H1 (cell line): Measurements from ENCODE around the gene CADPS. TPM values are rescaled to one million over a fixed set of nuclear protein-coding genes. Genes with fewer than 3 reads are reported as not detected.

Experiments used
- CTCF ChIA-PET: fragments of 300-600 bp; sonication (Branson Sonifier 250); formaldehyde crosslinking; loops from one replicate; lab custom pipeline; 2021; ENCODE audit not compliant: partially characterized antibody; lab: Charles Lee
- POLR2A ChIA-PET: fragments of 300-600 bp; sonication (Branson Sonifier 250); formaldehyde crosslinking; loops from one replicate; lab custom pipeline; 2021; ENCODE audit warnings: inconsistent platforms; ENCODE audit not compliant: partially characterized antibody; lab: Charles Lee
- DNase-seq, 2 experiments: peaks; one replicate each; pipeline versions ENCODE4 v3.0.0 to v3.0.0-alpha.2; 2010 to 2022; ENCODE audit warnings: low spot score in 2 of 2, low read depth in 1 of 2, mixed read lengths in 1 of 2
- FAIRE-seq: peaks from 2 replicates; lab custom pipeline; 2011; peaks lifted over from hg19 to GRCh38; lab: Jason Lieb, UNC
- H2AFZ ChIP-seq: 2 replicates; pipeline ENCODE4 v1.8.1; 2012; ENCODE audit warnings: low read length, inconsistent platforms
- H2AK5ac ChIP-seq: 2 replicates; pipeline ENCODE4 v1.6.1; 2013; ENCODE audit warnings: low read depth, low read length
- H2BK120ac ChIP-seq: replicated peaks from 2 replicates; pipeline ENCODE3; 2013; ENCODE audit warnings: low read depth, low read length, inconsistent platforms
- H2BK12ac ChIP-seq: 2 replicates; pipeline ENCODE4 v1.6.1; 2013; ENCODE audit warnings: low read depth, low read length
- H2BK15ac ChIP-seq: 2 replicates; pipeline ENCODE4 v1.6.1; 2013; ENCODE audit warnings: low read length
- H2BK20ac ChIP-seq: 2 replicates; pipeline ENCODE4 v1.6.1; 2013; ENCODE audit warnings: low read length
- H2BK5ac ChIP-seq: 2 replicates; pipeline ENCODE4 v1.6.1; 2013; ENCODE audit warnings: low read depth, low read length
- H3K14ac ChIP-seq: 2 replicates; pipeline ENCODE4 v1.6.1; 2013; ENCODE audit warnings: inconsistent platforms; ENCODE audit not compliant: insufficient read length
- H3K18ac ChIP-seq: 2 replicates; pipeline ENCODE4 v1.6.1; 2013; ENCODE audit warnings: low read length; ENCODE audit errors: extremely low read depth
- H3K23ac ChIP-seq: 2 replicates; pipeline ENCODE4 v1.6.1; 2013; ENCODE audit warnings: inconsistent platforms; ENCODE audit not compliant: insufficient read length
- H3K23me2 ChIP-seq: 2 replicates; pipeline ENCODE4 v1.6.1; 2013; ENCODE audit warnings: low read depth, low read length
- H3K27ac ChIP-seq: 2 replicates; pipeline ENCODE4 v1.6.1; 2011; ENCODE audit warnings: low read depth, low read length, inconsistent platforms
- H3K27me3 ChIP-seq, 4 experiments: replicated peaks in 1 of 4; 1 replicate in 1 of 4; 2 replicates in 3 of 4; pipeline versions ENCODE4 v1.6.1 to v1.8.1; 2011 to 2013; ENCODE audit warnings: low read length in 3 of 4, mild to moderate bottlenecking in 3 of 4, inconsistent platforms in 2 of 4, mixed read lengths in 2 of 4, moderate library complexity in 1 of 4; ENCODE audit not compliant: control insufficient read depth in 3 of 4, insufficient read depth in 3 of 4; ENCODE audit errors: extremely low read depth in 1 of 4
- H3K36me3 ChIP-seq, 4 experiments: 2 replicates each; pipeline versions ENCODE4 v1.6.1 to v1.8.1; 2011 to 2013; ENCODE audit warnings: mild to moderate bottlenecking in 4 of 4, low read length in 3 of 4, moderate library complexity in 2 of 4, control low read depth in 1 of 4, inconsistent platforms in 1 of 4; ENCODE audit not compliant: insufficient read depth in 4 of 4, control insufficient read depth in 2 of 4
- H3K4ac ChIP-seq: replicated peaks from 2 replicates; pipeline ENCODE3; 2013; ENCODE audit warnings: low read length, low read depth, mixed read lengths, inconsistent platforms; ENCODE audit not compliant: insufficient read length
- H3K4me1 ChIP-seq, 4 experiments: replicated peaks in 1 of 4; 1 replicate in 1 of 4; 2 replicates in 3 of 4; pipeline versions ENCODE4 v1.6.1 to v1.8.1; 2011 to 2013; ENCODE audit warnings: low read length in 3 of 4, inconsistent platforms in 2 of 4, mixed read lengths in 1 of 4; ENCODE audit not compliant: insufficient read depth in 4 of 4, control insufficient read depth in 3 of 4
- H3K4me2 ChIP-seq, 2 experiments: 2 replicates each; pipeline versions ENCODE4 v1.6.1 to v1.8.1; 2011 to 2013; ENCODE audit warnings: low read depth in 2 of 2, low read length in 2 of 2, control low read depth in 1 of 2, inconsistent platforms in 1 of 2, mild to moderate bottlenecking in 1 of 2; ENCODE audit not compliant: insufficient read depth in 1 of 2
- H3K4me3 ChIP-seq, 4 experiments: fragments of 200-600, 300-600 bp in 1 of 4; sonication (generic), shearing (Covaris generic), sonication (Bioruptor Twin) in 1 of 4; 2 replicates each; pipeline versions ENCODE4 v1.5.1 to v1.8.1; 2011 to 2016; ENCODE audit warnings: low read length in 4 of 4, low read depth in 3 of 4, control low read depth in 2 of 4, inconsistent platforms in 2 of 4, mild to moderate bottlenecking in 2 of 4, mixed read lengths in 1 of 4, moderate library complexity in 1 of 4; ENCODE audit not compliant: insufficient read depth in 2 of 4; ENCODE audit errors: extremely low read depth in 1 of 4
- H3K56ac ChIP-seq: replicated peaks from 2 replicates; pipeline ENCODE3; 2013; ENCODE audit warnings: low read depth, mild to moderate bottlenecking, mixed read lengths, low read length, inconsistent platforms; ENCODE audit not compliant: insufficient read length
- H3K79me1 ChIP-seq: 2 replicates; pipeline ENCODE4 v1.6.1; 2013; ENCODE audit warnings: low read depth, low read length, control low read depth
- H3K79me2 ChIP-seq, 2 experiments: 2 replicates each; pipeline versions ENCODE4 v1.6.1 to v1.8.1; 2012 to 2013; ENCODE audit warnings: low read length in 2 of 2, mild to moderate bottlenecking in 2 of 2, inconsistent platforms in 1 of 2; ENCODE audit not compliant: insufficient read depth in 2 of 2, control insufficient read depth in 1 of 2
- H3K9ac ChIP-seq, 4 experiments: replicated peaks in 1 of 4; 1 replicate in 1 of 4; 2 replicates in 3 of 4; pipeline versions ENCODE4 v1.6.1 to v1.8.1; 2011 to 2013; ENCODE audit warnings: low read depth in 3 of 4, low read length in 3 of 4, control low read depth in 2 of 4, mild to moderate bottlenecking in 2 of 4, moderate library complexity in 2 of 4, inconsistent platforms in 1 of 4; ENCODE audit errors: extremely low read depth in 1 of 4
- H3K9me3 ChIP-seq, 2 experiments: 2 replicates each; pipeline versions ENCODE4 v1.6.1 to v1.8.1; 2012 to 2013; ENCODE audit warnings: mild to moderate bottlenecking in 2 of 2, moderate library complexity in 2 of 2, control low read depth in 1 of 2, inconsistent platforms in 1 of 2, low read depth in 1 of 2, low read length in 1 of 2, mixed read lengths in 1 of 2; ENCODE audit not compliant: insufficient read depth in 2 of 2
- H4K20me1 ChIP-seq, 2 experiments: replicated peaks in 1 of 2; 2 replicates each; pipeline versions ENCODE3 to v1.8.1; 2011 to 2013; ENCODE audit warnings: inconsistent platforms in 2 of 2, low read length in 2 of 2, mild to moderate bottlenecking in 1 of 2; ENCODE audit not compliant: insufficient read depth in 2 of 2, control insufficient read depth in 1 of 2
- H4K5ac ChIP-seq: 2 replicates; pipeline ENCODE4 v1.6.1; 2013; ENCODE audit warnings: low read length, low read depth, mixed read lengths, inconsistent platforms; ENCODE audit not compliant: insufficient read length
- H4K8ac ChIP-seq: 2 replicates; pipeline ENCODE4 v1.8.0; 2013; ENCODE audit warnings: mild to moderate bottlenecking, moderate library complexity, low read length, inconsistent platforms; ENCODE audit not compliant: insufficient read depth; ENCODE audit errors: extremely low read depth
- H4K91ac ChIP-seq: replicated peaks from 2 replicates; pipeline ENCODE3; 2013; ENCODE audit warnings: low read length, mixed read lengths, inconsistent platforms; ENCODE audit not compliant: insufficient read length
- BACH1 ChIP-seq: IDR thresholded peaks from 2 replicates; pipeline ENCODE4 v1.6.1; 2012; ENCODE audit warnings: low read length, improper control_type of control experiment
- CHD2 ChIP-seq: IDR thresholded peaks from 2 replicates; pipeline ENCODE4 v1.6.1; 2012; ENCODE audit warnings: low read length, improper control_type of control experiment
- EGR1 ChIP-seq: IDR thresholded peaks from 2 replicates; pipeline ENCODE4 v1.6.1; 2011; ENCODE audit warnings: low read depth, low read length, borderline replicate concordance
- JUND ChIP-seq: IDR thresholded peaks from 2 replicates; pipeline ENCODE4 v1.6.1; 2011; ENCODE audit warnings: mild to moderate bottlenecking, improper control_type of control experiment, low read length
- RAD21 ChIP-seq, 2 experiments: IDR thresholded peaks in 1 of 2; conservative IDR thresholded peaks in 1 of 2; 2 replicates each; pipeline ENCODE4 v1.6.1; 2011; ENCODE audit warnings: low read depth in 2 of 2, low read length in 2 of 2, improper control_type of control experiment in 1 of 2, inconsistent platforms in 1 of 2, mild to moderate bottlenecking in 1 of 2, moderate library complexity in 1 of 2
- SAP30 ChIP-seq: fragments of 300-600 bp; sonication (generic); IDR thresholded peaks from 2 replicates; pipeline ENCODE4 v1.7.1; 2012; ENCODE audit warnings: low read length, moderate library complexity, mild to moderate bottlenecking, inconsistent platforms; ENCODE audit not compliant: insufficient read depth, insufficient replicate concordance
- SIRT6 ChIP-seq: IDR thresholded peaks from one replicate; pipeline ENCODE4 v1.7.1; 2012; ENCODE audit warnings: low read length, inconsistent platforms
- WGBS, 2 experiments: shearing (Covaris generic) in 1 of 2; methylation state at CpG; one replicate each; pipeline versions ENCODE4 v1.1.6 to v1.1.7; 2013 to 2015; ENCODE audit warnings: low lambda C conversion rate in 2 of 2, mixed read lengths in 2 of 2, inconsistent platforms in 1 of 2, low coverage in 1 of 2, missing lambda C conversion rate in 1 of 2; ENCODE audit not compliant: insufficient replicate concordance in 2 of 2, insufficient coverage in 1 of 2, insufficient read length in 1 of 2; ENCODE audit errors: extremely low coverage in 1 of 2, missing lambda C conversion rate in 1 of 2; 5-methylcytosine and 5-hydroxymethylcytosine counted together
- polyA plus RNA-seq, 7 experiments: library from polyadenylated mRNA; depleted of rRNA in 3 of 7; stranded (reverse) in 5 of 7; unstranded in 2 of 7; fragments of >200 nt in 5 of 7; fragments of 200-250 nt in 2 of 7; gene quantifications; 1 replicate in 5 of 7; 2 replicates in 1 of 7; 4 replicates in 1 of 7; pipeline versions ENCODE4 v1.2.1 to v1.2.3, GENCODE V29; 2011 to 2013; ENCODE audit warnings: missing spikeins in 2 of 7, mixed read lengths in 2 of 7
- total RNA-seq: library from RNA; stranded (reverse); fragmentation: NEBNext Ultra II Directional; extraction: Animal tissue kit (Norgen Biotek cat#: 25700); gene quantifications from 2 replicates; pipeline ENCODE4 v1.2.1, GENCODE V29; 2021
- TF ChIP-seq, protein P1 (sequence below): IDR thresholded peaks from 2 replicates; pipeline ENCODE4 v1.6.1; 2012; ENCODE audit warnings: inconsistent platforms
- TF ChIP-seq, protein P2 (sequence below), 3 experiments: IDR thresholded peaks; 1 replicate in 2 of 3; 2 replicates in 1 of 3; pipeline versions ENCODE4 v1.5.1 to v1.6.1; 2011; ENCODE audit warnings: low read length in 3 of 3, mild to moderate bottlenecking in 3 of 3, inconsistent platforms in 2 of 3, low read depth in 1 of 3, moderate library complexity in 1 of 3; ENCODE audit not compliant: insufficient read depth in 1 of 3; ENCODE audit errors: control extremely low read depth in 1 of 3

Gene CADPS
- total and polyA plus RNA-seq, 2 of the 8 experiments (the other 6 are each of a cell fraction or from before 2014, with no cell fraction given): 7.1 to 10.2 TPM

DNA sequence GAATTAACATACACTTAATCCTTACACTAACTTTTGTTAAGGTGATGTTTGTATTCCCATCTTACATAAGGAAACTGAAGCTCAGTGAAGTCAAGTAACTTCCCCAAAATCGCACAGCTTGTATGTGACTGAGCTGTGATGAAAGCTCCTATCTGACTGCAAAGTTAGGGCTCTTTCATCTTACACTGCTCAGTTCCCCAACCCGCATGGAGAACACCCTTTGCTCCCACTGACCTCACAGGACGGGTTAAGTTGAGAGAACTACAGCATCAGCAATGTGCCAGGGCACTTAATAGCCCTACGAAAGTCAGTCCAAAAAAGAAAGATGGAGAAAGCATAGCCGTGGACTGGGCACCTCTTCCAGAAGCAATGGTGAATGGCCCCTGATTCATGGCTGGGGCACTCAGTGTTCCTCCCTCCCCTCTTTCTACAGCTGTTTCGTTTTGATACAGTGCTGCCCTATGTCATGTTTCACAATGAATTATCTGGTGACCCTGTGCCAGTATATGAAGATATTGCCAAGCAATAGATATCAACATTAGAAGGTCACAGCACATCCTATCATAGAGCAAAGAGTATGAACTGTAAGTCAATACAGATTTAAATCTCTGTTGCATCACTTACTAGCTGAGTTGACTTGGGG lies 38.0 kb downstream of the CADPS start:
- WGBS, 2 experiments: 85% methylated on average over 6 of the region's 6 CpGs; no CpG with 5 or more reads in 1 of the 2 experiments
- TF ChIP-seq CHD2: no peak
- TF ChIP-seq JUND: no peak
- TF ChIP-seq RAD21 (IDR thresholded peaks at IDR 0.05 in 1 of 2, conservative IDR thresholded peaks at IDR 0.05 in 1 of 2; ENCODE audit: low read depth in 2 of 2, low read length in 2 of 2): no peak
- no peak for TF ChIP-seq BACH1
- no peak for TF ChIP-seq EGR1
- no peak for TF ChIP-seq SAP30
- TF ChIP-seq, protein P1, sequence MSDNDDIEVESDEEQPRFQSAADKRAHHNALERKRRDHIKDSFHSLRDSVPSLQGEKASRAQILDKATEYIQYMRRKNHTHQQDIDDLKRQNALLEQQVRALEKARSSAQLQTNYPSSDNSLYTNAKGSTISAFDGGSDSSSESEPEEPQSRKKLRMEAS: no peak
- no peak for TF ChIP-seq SIRT6
- TF ChIP-seq, protein P2, sequence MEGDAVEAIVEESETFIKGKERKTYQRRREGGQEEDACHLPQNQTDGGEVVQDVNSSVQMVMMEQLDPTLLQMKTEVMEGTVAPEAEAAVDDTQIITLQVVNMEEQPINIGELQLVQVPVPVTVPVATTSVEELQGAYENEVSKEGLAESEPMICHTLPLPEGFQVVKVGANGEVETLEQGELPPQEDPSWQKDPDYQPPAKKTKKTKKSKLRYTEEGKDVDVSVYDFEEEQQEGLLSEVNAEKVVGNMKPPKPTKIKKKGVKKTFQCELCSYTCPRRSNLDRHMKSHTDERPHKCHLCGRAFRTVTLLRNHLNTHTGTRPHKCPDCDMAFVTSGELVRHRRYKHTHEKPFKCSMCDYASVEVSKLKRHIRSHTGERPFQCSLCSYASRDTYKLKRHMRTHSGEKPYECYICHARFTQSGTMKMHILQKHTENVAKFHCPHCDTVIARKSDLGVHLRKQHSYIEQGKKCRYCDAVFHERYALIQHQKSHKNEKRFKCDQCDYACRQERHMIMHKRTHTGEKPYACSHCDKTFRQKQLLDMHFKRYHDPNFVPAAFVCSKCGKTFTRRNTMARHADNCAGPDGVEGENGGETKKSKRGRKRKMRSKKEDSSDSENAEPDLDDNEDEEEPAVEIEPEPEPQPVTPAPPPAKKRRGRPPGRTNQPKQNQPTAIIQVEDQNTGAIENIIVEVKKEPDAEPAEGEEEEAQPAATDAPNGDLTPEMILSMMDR (IDR thresholded peaks at IDR 0.05; ENCODE audit: control extremely low read depth in 1 of 3, insufficient read depth in 1 of 3, low read depth in 1 of 3, low read length in 3 of 3): no peak

More for the DNA sequence above, 38.0 kb downstream of the CADPS start:
- FAIRE-seq (no peak), DNase-seq (no peak)
- Histone ChIP-seq H3K14ac (no peak overlapping the region), H3K4ac (no peak overlapping the region), H2BK120ac (no peak overlapping the region), H3K9me3 (no peaks in the 10 kb centered on the region), H3K4me1 (no peaks in the 10 kb centered on the region), H3K79me2 (no peaks in the 10 kb centered on the region), H2AK5ac (no peak overlapping the region), H2BK15ac (no peak overlapping the region), H2BK5ac (no peak overlapping the region), H4K5ac (no peak overlapping the region), H3K36me3 (no peaks in the 10 kb centered on the region), H4K91ac (no peak overlapping the region), H2BK12ac (no peak overlapping the region), H2BK20ac (no peak overlapping the region), H3K27ac (no peak overlapping the region), H2AFZ (no peak overlapping the region), H3K56ac (no peak overlapping the region), H4K20me1 (no peaks in the 10 kb centered on the region), H3K4me3 (no peak overlapping the region), H3K23ac (no peak overlapping the region), H3K27me3 (no peaks in the 10 kb centered on the region), H3K79me1 (no peaks in the 10 kb centered on the region; the same call in 1 of the 2 replicates), H3K9ac (no peak overlapping the region), H3K18ac (no peak overlapping the region), H3K23me2 (no peaks in the 10 kb centered on the region), H4K8ac (no peak overlapping the region; the same call in 1 of the 2 replicates), H3K4me2 (no peak overlapping the region)
- ChIA-PET CTCF (interaction anchor here (1.0 to 9.2 kb wide), 7 partner anchors 27 to 395 kb away, joined by 3 to 76 read pairs (median 4); no protein-coding TSS in a partner anchor), POLR2A (interaction anchor here (1.2 kb wide), 1 partner anchor 30 kb away, joined by 3 read pairs; no protein-coding TSS in a partner anchor)
